HEK293 (cell line): ENCODE data around the gene SSTR3.

Source experiments
- CTCF ChIA-PET: fragments of 350-600 bp; formaldehyde crosslinking; extraction: SDS; loops from one replicate; lab custom pipeline; 2021; ENCODE audit warnings: antibody characterized with exemption; lab: Yijun Ruan, JAX
- POLR2A ChIA-PET: fragments of 300-600 bp; formaldehyde crosslinking; extraction: SDS; loops from one replicate; lab custom pipeline; 2020; ENCODE audit warnings: antibody characterized with exemption, inconsistent platforms; lab: Yijun Ruan, JAX
- H3K27ac ChIP-seq: fragments of 200-500 bp; sonication (Bioruptor generic); 2 replicates; pipeline ENCODE4 v1.5.1; 2014; ENCODE audit warnings: low read depth, low read length, control low read depth, inconsistent platforms; ENCODE audit errors: extremely low read depth
- H3K36me3 ChIP-seq, 2 experiments: fragments of 200-500 bp in 1 of 2; sonication (Bioruptor generic) in 1 of 2; 1 replicate in 1 of 2; 2 replicates in 1 of 2; pipeline ENCODE4 v1.5.1; 2014 to 2017; ENCODE audit warnings: inconsistent platforms in 2 of 2, low read length in 2 of 2; ENCODE audit not compliant: control insufficient read depth in 2 of 2, insufficient read depth in 1 of 2
- H3K4me1 ChIP-seq: fragments of 200-500 bp; sonication (Bioruptor generic); 2 replicates; pipeline ENCODE4 v1.5.1; 2014; ENCODE audit warnings: mild to moderate bottlenecking, low read length, inconsistent platforms; ENCODE audit not compliant: control insufficient read depth, insufficient read depth
- H3K4me3 ChIP-seq: 2 replicates; pipeline ENCODE4 v1.5.1; 2011; ENCODE audit warnings: low read depth, mild to moderate bottlenecking, control low read depth, low read length, moderate library complexity
- H3K9me3 ChIP-seq: fragments of 200-500 bp; sonication (Bioruptor generic); 2 replicates; pipeline ENCODE4 v1.5.1; 2014; ENCODE audit warnings: low read depth, low read length, inconsistent platforms; ENCODE audit not compliant: control insufficient read depth, insufficient read depth
- EGR2 ChIP-seq: fragments of 450-650 bp; formaldehyde crosslinking; IDR thresholded peaks from 2 replicates; pipeline ENCODE4 v1.5.1; 2016; ENCODE audit warnings: low read depth, missing biosample characterization, missing genetic modification characterization
- KLF1 ChIP-seq: fragments of 450-650 bp; formaldehyde crosslinking; IDR thresholded peaks from 2 replicates; pipeline ENCODE4 v1.5.1; 2016; ENCODE audit warnings: missing biosample characterization, missing genetic modification characterization
- KLF7 ChIP-seq: fragments of 450-650 bp; formaldehyde crosslinking; IDR thresholded peaks from 2 replicates; pipeline ENCODE4 v1.5.1; 2016; ENCODE audit warnings: missing biosample characterization, missing genetic modification characterization, borderline replicate concordance
- PRDM2 ChIP-seq: fragments of 450-650 bp; formaldehyde crosslinking; IDR thresholded peaks from 2 replicates; pipeline ENCODE4 v1.5.1; 2016; ENCODE audit warnings: missing biosample characterization, missing genetic modification characterization, borderline replicate concordance
- REST ChIP-seq: fragments of 450-650 bp; formaldehyde crosslinking; IDR thresholded peaks from 2 replicates; pipeline ENCODE4 v1.5.1; 2016; ENCODE audit warnings: missing biosample characterization, missing genetic modification characterization
- SCRT1 ChIP-seq: fragments of 450-650 bp; formaldehyde crosslinking; IDR thresholded peaks from 2 replicates; pipeline ENCODE4 v1.5.1; 2016; ENCODE audit warnings: missing biosample characterization, missing genetic modification characterization, borderline replicate concordance
- SCRT2 ChIP-seq: fragments of 450-650 bp; formaldehyde crosslinking; IDR thresholded peaks from 2 replicates; pipeline ENCODE4 v1.5.1; 2016; ENCODE audit warnings: missing biosample characterization, missing genetic modification characterization
- WT1 ChIP-seq: fragments of 450-650 bp; formaldehyde crosslinking; IDR thresholded peaks from 2 replicates; pipeline ENCODE4 v1.5.1; 2016; ENCODE audit warnings: missing biosample characterization, missing genetic modification characterization
- ZEB2 ChIP-seq: fragments of 450-650 bp; formaldehyde crosslinking; IDR thresholded peaks from 2 replicates; pipeline ENCODE4 v1.5.1; 2016; ENCODE audit warnings: missing biosample characterization, missing genetic modification characterization
- ZFP3 ChIP-seq: fragments of 450-650 bp; formaldehyde crosslinking; IDR thresholded peaks from 2 replicates; pipeline ENCODE4 v1.5.1; 2016; ENCODE audit warnings: low read depth, missing biosample characterization, missing genetic modification characterization
- ZNF214 ChIP-seq: fragments of 450-650 bp; formaldehyde crosslinking; IDR thresholded peaks from 2 replicates; pipeline ENCODE4 v1.5.1; 2017; ENCODE audit warnings: missing biosample characterization, mild to moderate bottlenecking, missing genetic modification characterization, borderline replicate concordance
- ZNF302 ChIP-seq: fragments of 450-650 bp; formaldehyde crosslinking; IDR thresholded peaks from 2 replicates; pipeline ENCODE4 v1.5.1; 2016; ENCODE audit warnings: missing biosample characterization, missing genetic modification characterization, low read depth
- ZNF394 ChIP-seq: fragments of 450-650 bp; formaldehyde crosslinking; IDR thresholded peaks from 2 replicates; pipeline ENCODE4 v1.5.1; 2016; ENCODE audit warnings: missing biosample characterization, missing genetic modification characterization, mild to moderate bottlenecking, moderate library complexity, borderline replicate concordance
- ZNF510 ChIP-seq: fragments of 450-650 bp; formaldehyde crosslinking; IDR thresholded peaks from 2 replicates; pipeline ENCODE4 v1.5.1; 2018; ENCODE audit warnings: mild to moderate bottlenecking, missing genetic modification characterization, missing biosample characterization; ENCODE audit not compliant: insufficient replicate concordance
- ZNF513 ChIP-seq: fragments of 450-650 bp; IDR thresholded peaks from 2 replicates; pipeline ENCODE4 v1.5.1; 2018; ENCODE audit warnings: missing biosample characterization, missing genetic modification characterization
- ZNF521 ChIP-seq: fragments of 450-650 bp; formaldehyde crosslinking; IDR thresholded peaks from 2 replicates; pipeline ENCODE4 v1.5.1; 2017; ENCODE audit warnings: missing biosample characterization, mild to moderate bottlenecking, missing genetic modification characterization
- ZNF544 ChIP-seq: fragments of 450-650 bp; formaldehyde crosslinking; IDR thresholded peaks from 2 replicates; pipeline ENCODE4 v1.5.0; 2017; ENCODE audit warnings: missing biosample characterization, missing genetic modification characterization
- ZNF558 ChIP-seq: fragments of 450-650 bp; formaldehyde crosslinking; IDR thresholded peaks from 2 replicates; pipeline ENCODE4 v1.5.1; 2016; ENCODE audit warnings: missing biosample characterization, missing genetic modification characterization
- ZNF561 ChIP-seq: fragments of 450-650 bp; IDR thresholded peaks from 2 replicates; pipeline ENCODE4 v1.5.1; 2018; ENCODE audit warnings: missing biosample characterization, missing genetic modification characterization, borderline replicate concordance
- ZNF580 ChIP-seq: fragments of 450-650 bp; formaldehyde crosslinking; IDR thresholded peaks from 2 replicates; pipeline ENCODE4 v1.5.1; 2016; ENCODE audit warnings: missing biosample characterization, missing genetic modification characterization
- ZNF600 ChIP-seq: fragments of 450-650 bp; formaldehyde crosslinking; IDR thresholded peaks from 2 replicates; pipeline ENCODE4 v1.5.1; 2016; ENCODE audit warnings: missing biosample characterization, missing genetic modification characterization
- ZNF621 ChIP-seq: fragments of 450-650 bp; formaldehyde crosslinking; IDR thresholded peaks from 2 replicates; pipeline ENCODE4 v1.5.1; 2017; ENCODE audit warnings: missing biosample characterization, missing genetic modification characterization
- ZNF626 ChIP-seq: fragments of 450-650 bp; sonication (Bioruptor Pico); formaldehyde crosslinking; IDR thresholded peaks from 2 replicates; pipeline ENCODE4 v1.5.1; 2018; ENCODE audit warnings: missing biosample characterization, missing genetic modification characterization, inconsistent platforms
- ZNF645 ChIP-seq: fragments of 450-650 bp; formaldehyde crosslinking; IDR thresholded peaks from 2 replicates; pipeline ENCODE4; 2016; ENCODE audit warnings: missing biosample characterization, missing genetic modification characterization
- ZNF776 ChIP-seq: fragments of 450-650 bp; formaldehyde crosslinking; IDR thresholded peaks from 2 replicates; pipeline ENCODE4 v1.5.0; 2017; ENCODE audit warnings: missing biosample characterization, missing genetic modification characterization, borderline replicate concordance

Gene SSTR3

GRCh38 chr22:37192204-37192603, 20.1 kb downstream of the SSTR3 start (continued):
- TF ChIP-seq PRDM2 (tag by site-specific recombination) (no peak), ZNF626 (tag by site-specific recombination) (no peak), SCRT2 (no peak), ZNF544 (no peak), ZNF521 (no peak), ZNF558 (tag by site-specific recombination) (no peak), REST (tag by site-specific recombination) (no peak), KLF7 (tag by site-specific recombination) (no peak)
- TF ChIP-seq, all 188 proteins: peak for 0

- ChIA-PET POLR2A (interaction anchor here (0.7 to 2.2 kb wide), 2 partner anchors 9 to 139 kb away, joined by 3 to 8 read pairs; no protein-coding TSS in a partner anchor), CTCF (interaction anchor here (0.6 to 2.5 kb wide), 11 partner anchors 8 to 158 kb away, joined by 3 to 14 read pairs (median 8); no protein-coding TSS in a partner anchor)
- no peak overlapping the region for H3K4me3 ChIP-seq
Observed at GRCh38 chr22:37190262-37190780, 22.0 kb downstream of the SSTR3 start.

More at GRCh38 chr22:37190262-37190780, 22.0 kb downstream of the SSTR3 start:
- no peaks in the 10 kb centered on the region for H3K36me3 ChIP-seq
- H3K27ac ChIP-seq: no peak overlapping the region
- no peaks in the 10 kb centered on the region for H3K9me3 ChIP-seq
- peaks cover 3% of the 10 kb centered on the region; the same call in 1 of the 2 replicates for H3K4me1 ChIP-seq
- TF ChIP-seq ZNF600 (no peak), ZNF513 (tag by site-specific recombination) (no peak), ZNF645 (tag by site-specific recombination) (no peak), ZNF621 (tag by site-specific recombination) (no peak), ZNF214 (tag by site-specific recombination) (no peak), ZNF394 (tag by site-specific recombination) (no peak), ZNF776 (tag by site-specific recombination) (no peak), ZEB2 (tag by site-specific recombination) (no peak), SCRT1 (tag by site-specific recombination) (no peak), ZNF561 (tag by site-specific recombination) (no peak), KLF1 (no peak), WT1 (tag by site-specific recombination) (no peak), EGR2 (no peak), ZFP3 (tag by site-specific recombination) (no peak), ZNF510 (tag by site-specific recombination) (no peak), ZNF302 (tag by site-specific recombination) (no peak), ZNF580 (tag by site-specific recombination) (no peak)
